Body of pancreas (tissue), 4 donors: Measurements from ENCODE around the gene CCDC102B.

Source experiments
- POLR2A ChIP-seq, 3 donors: fragments of 450-650 bp; IDR thresholded peaks; one replicate each; pipeline ENCODE4 v1.6.1; 2016; ENCODE audit warnings: antibody characterized with exemption in 3 of 3, mild to moderate bottlenecking in 2 of 3
- TF ChIP-seq, protein P1 (sequence below), 7 experiments: fragments of 450-650 bp in 4 of 7; fragments of 200-600 bp in 3 of 7; sonication (generic) in 3 of 7; IDR thresholded peaks; one replicate each; pipeline ENCODE4 v1.5.1; 2016 to 2019; ENCODE audit warnings: antibody characterized with exemption in 7 of 7

DNA sequence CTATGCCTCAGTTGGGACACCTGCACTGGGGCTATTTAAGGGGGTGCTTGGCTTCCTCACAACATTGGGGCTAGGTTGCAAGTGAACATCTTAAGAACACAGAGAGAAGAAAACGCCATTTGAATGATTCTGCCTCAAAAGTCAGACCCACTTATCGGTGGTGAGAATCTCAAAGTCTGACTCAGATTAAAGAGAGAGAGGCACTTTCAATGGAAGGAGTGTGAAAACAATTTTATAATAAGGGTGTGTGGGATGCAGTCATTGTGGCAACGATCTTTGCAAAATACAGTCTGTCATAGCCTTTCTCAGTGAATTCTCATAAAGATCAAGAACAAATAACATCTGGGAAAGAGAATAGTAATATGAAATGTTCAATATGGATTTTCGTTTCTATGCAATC lies 41.8 kb downstream of the CCDC102B start:
- TF ChIP-seq, protein P1, sequence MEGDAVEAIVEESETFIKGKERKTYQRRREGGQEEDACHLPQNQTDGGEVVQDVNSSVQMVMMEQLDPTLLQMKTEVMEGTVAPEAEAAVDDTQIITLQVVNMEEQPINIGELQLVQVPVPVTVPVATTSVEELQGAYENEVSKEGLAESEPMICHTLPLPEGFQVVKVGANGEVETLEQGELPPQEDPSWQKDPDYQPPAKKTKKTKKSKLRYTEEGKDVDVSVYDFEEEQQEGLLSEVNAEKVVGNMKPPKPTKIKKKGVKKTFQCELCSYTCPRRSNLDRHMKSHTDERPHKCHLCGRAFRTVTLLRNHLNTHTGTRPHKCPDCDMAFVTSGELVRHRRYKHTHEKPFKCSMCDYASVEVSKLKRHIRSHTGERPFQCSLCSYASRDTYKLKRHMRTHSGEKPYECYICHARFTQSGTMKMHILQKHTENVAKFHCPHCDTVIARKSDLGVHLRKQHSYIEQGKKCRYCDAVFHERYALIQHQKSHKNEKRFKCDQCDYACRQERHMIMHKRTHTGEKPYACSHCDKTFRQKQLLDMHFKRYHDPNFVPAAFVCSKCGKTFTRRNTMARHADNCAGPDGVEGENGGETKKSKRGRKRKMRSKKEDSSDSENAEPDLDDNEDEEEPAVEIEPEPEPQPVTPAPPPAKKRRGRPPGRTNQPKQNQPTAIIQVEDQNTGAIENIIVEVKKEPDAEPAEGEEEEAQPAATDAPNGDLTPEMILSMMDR (IDR thresholded peaks at IDR 0.05), result no peak
- TF ChIP-seq POLR2A (IDR thresholded peaks at IDR 0.05), result no peak
